IMR-90 (cell line): ENCODE results near the gene GPR171. TPM values are rescaled to one million over a fixed set of nuclear protein-coding genes. Genes with fewer than 3 reads are reported as not detected.

Experiments used
- ATAC-seq: fragments of 200-7000 bp; cut with Tn5 transposase; 2 replicates; pipeline ENCODE4 v1.9.1; 2020; ENCODE audit warnings: low read depth, mild to moderate bottlenecking, moderate library complexity
- BruUV-seq: library from RNA; stranded (reverse); fragments of 400-500 nt; replicated peaks from 2 replicates; lab custom pipeline; 2021; lab: Mats Ljungman, UMichigan
- CTCF ChIA-PET: fragments of 300-600 bp; formaldehyde crosslinking; extraction: SDS; loops from one replicate; lab custom pipeline; 2021; ENCODE audit warnings: antibody characterized with exemption; lab: Yijun Ruan, JAX
- POLR2A ChIA-PET: fragments of 300-600 bp; sonication (Branson Sonifier 250); formaldehyde crosslinking; loops from one replicate; lab custom pipeline; 2022; ENCODE audit warnings: antibody characterized with exemption; ENCODE audit not compliant: unreplicated experiment; lab: Charles Lee
- DNase-seq: peaks from one replicate; pipeline ENCODE4 v3.0.0; 2013
- H2AFZ ChIP-seq: replicated peaks from 2 replicates; pipeline ENCODE3; 2013; ENCODE audit warnings: low read length, mild to moderate bottlenecking; ENCODE audit not compliant: poor library complexity
- H2AK5ac ChIP-seq: 2 replicates; pipeline ENCODE4 v1.6.1; 2013; ENCODE audit warnings: low read depth, low read length, inconsistent platforms
- H2AK9ac ChIP-seq: replicated peaks from 2 replicates; pipeline ENCODE3; 2013; ENCODE audit warnings: mild to moderate bottlenecking, low read depth, low read length, moderate library complexity; ENCODE audit not compliant: poor library complexity
- H2BK120ac ChIP-seq: 2 replicates; pipeline ENCODE4 v1.6.1; 2013; ENCODE audit warnings: low read depth, low read length, inconsistent platforms
- H2BK15ac ChIP-seq: 3 replicates; pipeline ENCODE4 v1.6.1; 2013; ENCODE audit warnings: low read depth, low read length, inconsistent platforms
- H2BK20ac ChIP-seq: 2 replicates; pipeline ENCODE4 v1.6.1; 2013; ENCODE audit warnings: low read depth, mild to moderate bottlenecking, inconsistent platforms, low read length, moderate library complexity
- H2BK5ac ChIP-seq: 2 replicates; pipeline ENCODE4 v1.6.1; 2013; ENCODE audit warnings: mild to moderate bottlenecking, low read depth, low read length, inconsistent platforms; ENCODE audit not compliant: poor library complexity, severe bottlenecking
- H3K14ac ChIP-seq: replicated peaks from 2 replicates; pipeline ENCODE4 v1.6.1; 2013; ENCODE audit warnings: low read depth, low read length, inconsistent platforms
- H3K18ac ChIP-seq: 2 replicates; pipeline ENCODE4 v1.6.1; 2013; ENCODE audit warnings: low read depth, low read length, control low read depth
- H3K23ac ChIP-seq: 2 replicates; pipeline ENCODE4 v1.6.1; 2013; ENCODE audit warnings: low read depth, low read length, inconsistent platforms
- H3K27ac ChIP-seq: 2 replicates; pipeline ENCODE4 v1.5.1; 2013; ENCODE audit warnings: mild to moderate bottlenecking, control low read depth, low read length; ENCODE audit not compliant: insufficient read depth
- H3K27me3 ChIP-seq: 2 replicates; pipeline ENCODE4 v1.6.1; 2013; ENCODE audit warnings: low read length; ENCODE audit not compliant: control insufficient read depth, insufficient read depth
- H3K36me3 ChIP-seq: 2 replicates; pipeline ENCODE4 v1.6.1; 2013; ENCODE audit warnings: low read length, mixed read lengths; ENCODE audit not compliant: control insufficient read depth, insufficient read depth
- H3K4ac ChIP-seq: 2 replicates; pipeline ENCODE4 v1.6.1; 2013; ENCODE audit warnings: low read depth, low read length, inconsistent platforms
- H3K4me1 ChIP-seq: 2 replicates; pipeline ENCODE4 v1.6.1; 2013; ENCODE audit warnings: low read length, mixed read lengths; ENCODE audit not compliant: control insufficient read depth, insufficient read depth
- H3K4me2 ChIP-seq: 2 replicates; pipeline ENCODE4 v1.6.1; 2013; ENCODE audit warnings: low read depth, mild to moderate bottlenecking, control low read depth, low read length, moderate library complexity
- H3K4me3 ChIP-seq: 2 replicates; pipeline ENCODE4 v1.5.1; 2013; ENCODE audit warnings: low read depth, mild to moderate bottlenecking, control low read depth, low read length, moderate library complexity; ENCODE audit not compliant: insufficient read depth
- H3K56ac ChIP-seq: 2 replicates; pipeline ENCODE4 v1.6.1; 2013; ENCODE audit warnings: low read length, inconsistent platforms; ENCODE audit not compliant: insufficient read depth; ENCODE audit errors: extremely low read depth
- H3K79me1 ChIP-seq, 2 experiments: 2 replicates each; pipeline ENCODE4 v1.6.1; 2013; ENCODE audit warnings: low read length in 2 of 2, inconsistent platforms in 1 of 2, low read depth in 1 of 2
- H3K9ac ChIP-seq: 2 replicates; pipeline ENCODE4 v1.6.1; 2013; ENCODE audit warnings: low read depth, low read length, control low read depth
- H3K9me1 ChIP-seq: 2 replicates; pipeline ENCODE4 v1.6.1; 2013; ENCODE audit warnings: low read length, inconsistent platforms; ENCODE audit not compliant: insufficient read depth
- H3K9me3 ChIP-seq: 2 replicates; pipeline ENCODE4 v1.6.1; 2013; ENCODE audit warnings: low read length; ENCODE audit not compliant: control insufficient read depth, insufficient read depth
- H4K20me1 ChIP-seq: 2 replicates; pipeline ENCODE4 v1.6.1; 2013; ENCODE audit warnings: low read length, inconsistent platforms; ENCODE audit not compliant: insufficient read depth
- H4K5ac ChIP-seq: 2 replicates; pipeline ENCODE4 v1.6.1; 2013; ENCODE audit warnings: mild to moderate bottlenecking, low read depth, low read length, control low read depth
- H4K8ac ChIP-seq, 2 experiments: 2 replicates each; pipeline ENCODE4 v1.6.1; 2013; ENCODE audit warnings: low read depth in 2 of 2, low read length in 2 of 2, control low read depth in 1 of 2, inconsistent platforms in 1 of 2
- H4K91ac ChIP-seq: 2 replicates; pipeline ENCODE4 v1.6.1; 2013; ENCODE audit warnings: low read depth, low read length, inconsistent platforms; ENCODE audit not compliant: insufficient read depth
- CTCF ChIP-seq: conservative IDR thresholded peaks from 2 replicates; pipeline ENCODE4 v1.5.1; 2012; ENCODE audit warnings: mild to moderate bottlenecking, low read depth, low read length, improper control_type of control experiment
- ELK1 ChIP-seq: fragments of 150-350 bp; IDR thresholded peaks from 2 replicates; pipeline ENCODE4 v1.6.1; 2016; ENCODE audit warnings: low read depth, mild to moderate bottlenecking, low read length, moderate library complexity, borderline replicate concordance
- FOS ChIP-seq: fragments of 150-350 bp; IDR thresholded peaks from 2 replicates; pipeline ENCODE4 v1.6.1; 2016; ENCODE audit warnings: low read depth, low read length
- POLR2A ChIP-seq: IDR thresholded peaks from 2 replicates; pipeline ENCODE4 v1.6.1; 2012; ENCODE audit warnings: mild to moderate bottlenecking, low read depth, low read length
- RFX5 ChIP-seq: IDR thresholded peaks from 2 replicates; pipeline ENCODE4 v1.8.0; 2012; ENCODE audit warnings: low read depth, mild to moderate bottlenecking, low read length, moderate library complexity
- WGBS, 2 experiments: methylation state at CpG; one replicate each; pipeline versions ENCODE4 v1.1.5 to v1.1.7; 2013; ENCODE audit warnings: missing lambda C conversion rate in 2 of 2; ENCODE audit not compliant: insufficient read length in 1 of 2; ENCODE audit errors: extremely low coverage in 2 of 2; 5-methylcytosine and 5-hydroxymethylcytosine counted together
- dilution Hi-C: fragments of 300-500 bp; cut with HindIII; formaldehyde crosslinking; loops from one replicate; pipeline ENCODE4 v1.14.3; 2018; ENCODE audit warnings: low sequenced_read_pairs; ENCODE audit not compliant: unreplicated experiment
- in situ Hi-C: fragments of 300-500 bp; cut with MboI; formaldehyde crosslinking; loops from 3 replicates; pipeline ENCODE4 v1.14.3; 2019; ENCODE audit warnings: low sequenced_read_pairs, inconsistent platforms, mixed read lengths
- intact Hi-C: fragments of 100-400 bp; cut with micrococcal nuclease; formaldehyde crosslinking; loops from 2 replicates; pipeline ENCODE4 v1.10.0; 2022
- polyA plus RNA-seq, 3 experiments: library from polyadenylated mRNA; depleted of rRNA; stranded (reverse); fragments of >200 nt; gene quantifications; 2 replicates each; pipeline ENCODE4 v1.2.3, GENCODE V29; 2012; ENCODE audit warnings: low replicate concordance in 1 of 3
- total RNA-seq: library from RNA; depleted of rRNA; stranded (reverse); fragments of >200 nt; gene quantifications from 2 replicates; pipeline ENCODE4 v1.2.3, GENCODE V29; 2012

GPR171 gene
- total and polyA plus RNA-seq, 2 of the 4 experiments (the other 2 are of a cell fraction): not detected

DNA sequence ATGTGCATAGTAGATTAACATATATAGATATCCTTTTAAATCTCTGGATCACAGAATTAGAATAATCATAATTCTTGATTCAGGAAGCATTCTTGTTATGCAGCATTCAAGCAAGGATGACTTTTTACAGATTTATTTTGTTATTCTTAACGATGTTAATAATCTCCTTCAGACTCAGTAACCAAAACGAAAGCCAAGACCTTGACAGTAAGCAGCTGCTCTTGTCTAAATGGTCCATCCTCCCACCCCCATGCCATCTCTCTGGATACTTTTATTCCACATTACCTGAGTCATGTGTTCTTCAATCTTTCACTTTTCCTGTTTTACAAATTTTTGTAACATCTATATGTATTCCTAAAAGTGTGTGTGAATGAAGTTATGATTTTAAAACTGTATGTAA lies 33.3 kb upstream of the GPR171 start:
- Histone ChIP-seq H3K9ac (no peak overlapping the region), H2AK5ac (no peak overlapping the region), H2AK9ac (no peak overlapping the region), H3K14ac (no peak overlapping the region), H2BK20ac (no peak overlapping the region), H2BK5ac (no peak overlapping the region), H3K23ac (no peak overlapping the region), H3K18ac (no peak overlapping the region), H4K91ac (no peak overlapping the region), H2AFZ (no peak overlapping the region), H3K4me2 (no peak overlapping the region), H3K9me3 (no peaks in the 10 kb centered on the region), H2BK120ac (no peak overlapping the region), H3K4me1 (peaks cover 2% of the 10 kb centered on the region; the same call in 1 of the 2 replicates), H3K27ac (no peak overlapping the region), H3K56ac (no peak overlapping the region), H4K8ac (no peak overlapping the region), H2BK15ac (no peak overlapping the region), H3K79me1 (no peaks in the 10 kb centered on the region), H3K4me3 (no peak overlapping the region), H3K36me3 (no peaks in the 10 kb centered on the region), H3K4ac (no peak overlapping the region), H4K5ac (no peak overlapping the region), H3K9me1 (no peaks in the 10 kb centered on the region), H4K20me1 (no peaks in the 10 kb centered on the region), H3K27me3 (no peaks in the 10 kb centered on the region)
- ChIA-PET CTCF (no interaction called here), POLR2A (no interaction called here)
- in situ Hi-C loops (no loop called here), intact Hi-C loops (no loop called here), dilution Hi-C loops (no loop called here)
- WGBS, 2 experiments: no CpG with 5 or more reads among the region's 2 CpGs
- peak; percentile 24 for DNase-seq
- TF ChIP-seq RFX5: no peak
- no peak for TF ChIP-seq FOS
- TF ChIP-seq ELK1: no peak
- TF ChIP-seq CTCF: no peak
- no peak for TF ChIP-seq POLR2A
- ATAC-seq: peak; percentile 32; the same call in 1 of the 2 replicates
- no TSS peak for BruUV-seq
